ENCODE results near the gene TBC1D25. TPM values are rescaled to one million over a fixed set of nuclear protein-coding genes. Genes with fewer than 3 reads are reported as not detected.
A peak's percentile ranks its signal among the peaks of the same experiment; 100 is the strongest.

TBC1D25 gene
- total RNA-seq, 2 experiments from 2014 or later: 26.7 to 30.5 TPM

DNA sequence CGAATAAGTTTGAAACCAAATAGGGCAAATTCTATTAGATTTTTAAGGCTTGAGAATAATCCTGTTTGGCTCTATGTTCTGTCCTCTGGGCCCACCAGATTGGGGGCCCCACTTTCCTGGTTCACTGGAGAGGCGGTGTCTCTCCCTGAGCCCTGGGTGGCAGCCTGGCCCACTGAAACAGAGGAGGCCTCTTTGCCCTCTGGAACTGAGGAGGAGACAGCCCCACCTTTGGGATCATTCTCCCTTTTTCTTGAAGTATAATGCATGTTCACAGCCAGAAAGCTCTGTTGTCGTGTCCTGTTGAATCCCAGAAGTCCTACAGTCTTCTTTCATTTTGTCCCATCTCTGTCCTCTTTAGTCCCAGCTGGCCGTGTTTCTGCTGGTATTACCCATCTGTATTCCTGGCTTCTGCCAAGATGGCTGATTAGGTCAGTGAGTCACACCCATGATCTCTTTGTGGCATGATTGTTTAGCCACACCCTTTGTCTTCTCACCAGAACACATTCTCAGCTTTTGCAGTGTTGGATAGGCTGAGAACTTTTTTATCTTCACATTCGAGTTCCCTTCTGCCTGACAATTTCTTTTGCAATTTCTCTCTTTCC, 8.1 kb upstream of the TBC1D25 start:
- Histone ChIP-seq H3K9me3 (ENCODE audit: control insufficient read depth in 1 of 2, insufficient read depth in 1 of 2, low read length in 2 of 2) (no peaks in the 10 kb centered on the region), H3K4me3 (ENCODE audit: low read length) (no peak overlapping the region), H3K27ac (ENCODE audit: low read depth in 1 of 2, low read length in 2 of 2) (peak overlapping the region in 1 of 2 donors; percentile 40), H3K27me3 (ENCODE audit: control insufficient read depth in 1 of 2, insufficient read depth in 2 of 2, low read length in 2 of 2) (no peaks in the 10 kb centered on the region), H3K4me1 (ENCODE audit: insufficient read depth, low read length) (peaks cover 7% of the 10 kb centered on the region), H3K36me3 (ENCODE audit: insufficient read depth, low read length) (peaks cover 21% of the 10 kb centered on the region)
- ChIA-PET POLR2A (interaction anchor here (1.1 kb wide), 1 partner anchor 463 kb away, joined by 3 read pairs; no protein-coding TSS in a partner anchor), CTCF (no interaction called here)
- intact Hi-C loops (cut with DNase I, micrococcal nuclease): no loop called here
- ATAC-seq (ENCODE audit: poor library complexity): no peak
- DNase-seq: peak in 2 of 14 experiments; percentile 23 to 50
- no peaks in the 10 kb centered on the region for H3K9me3 Mint-ChIP-seq
- peaks cover 3% of the 10 kb centered on the region for H3K4me1 Mint-ChIP-seq (ENCODE audit: low read depth)
- no peak overlapping the region for H3K4me3 Mint-ChIP-seq
- H3K27ac Mint-ChIP-seq: peak overlapping the region; percentile 2
- peaks cover 14% of the 10 kb centered on the region for H3K36me3 Mint-ChIP-seq (ENCODE audit: low read depth)
- TF ChIP-seq, protein P1, sequence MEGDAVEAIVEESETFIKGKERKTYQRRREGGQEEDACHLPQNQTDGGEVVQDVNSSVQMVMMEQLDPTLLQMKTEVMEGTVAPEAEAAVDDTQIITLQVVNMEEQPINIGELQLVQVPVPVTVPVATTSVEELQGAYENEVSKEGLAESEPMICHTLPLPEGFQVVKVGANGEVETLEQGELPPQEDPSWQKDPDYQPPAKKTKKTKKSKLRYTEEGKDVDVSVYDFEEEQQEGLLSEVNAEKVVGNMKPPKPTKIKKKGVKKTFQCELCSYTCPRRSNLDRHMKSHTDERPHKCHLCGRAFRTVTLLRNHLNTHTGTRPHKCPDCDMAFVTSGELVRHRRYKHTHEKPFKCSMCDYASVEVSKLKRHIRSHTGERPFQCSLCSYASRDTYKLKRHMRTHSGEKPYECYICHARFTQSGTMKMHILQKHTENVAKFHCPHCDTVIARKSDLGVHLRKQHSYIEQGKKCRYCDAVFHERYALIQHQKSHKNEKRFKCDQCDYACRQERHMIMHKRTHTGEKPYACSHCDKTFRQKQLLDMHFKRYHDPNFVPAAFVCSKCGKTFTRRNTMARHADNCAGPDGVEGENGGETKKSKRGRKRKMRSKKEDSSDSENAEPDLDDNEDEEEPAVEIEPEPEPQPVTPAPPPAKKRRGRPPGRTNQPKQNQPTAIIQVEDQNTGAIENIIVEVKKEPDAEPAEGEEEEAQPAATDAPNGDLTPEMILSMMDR (IDR thresholded peaks at IDR 0.05): no peak
- H3K27me3 Mint-ChIP-seq: no peaks in the 10 kb centered on the region

DNA sequence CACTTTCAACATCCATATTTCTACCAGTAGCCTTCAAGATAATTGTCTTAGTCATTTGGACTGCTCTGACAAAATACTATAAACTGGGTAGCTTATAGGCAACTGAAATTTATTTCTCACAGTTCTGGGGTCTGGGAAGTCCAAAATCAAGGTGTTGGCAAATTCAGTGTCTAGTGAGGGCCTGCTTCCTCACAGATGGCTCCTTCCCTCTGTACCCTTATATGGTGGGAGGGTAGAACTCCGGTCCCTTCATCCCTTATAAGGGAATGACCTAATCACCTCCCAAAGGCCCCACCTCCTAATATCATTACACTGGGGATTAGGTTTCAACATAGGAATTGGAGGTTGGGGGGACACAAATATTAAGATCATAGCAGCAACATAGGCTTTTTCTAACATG, 7.4 kb upstream of the TBC1D25 start:
- H3K27ac ChIP-seq (ENCODE audit: low read depth in 1 of 2, low read length in 2 of 2): no peak overlapping the region
- H3K4me3 Mint-ChIP-seq: no peak overlapping the region
- peaks cover 14% of the 10 kb centered on the region for H3K36me3 ChIP-seq (ENCODE audit: insufficient read depth, low read length)
- H3K9me3 ChIP-seq (ENCODE audit: control insufficient read depth in 1 of 2, insufficient read depth in 1 of 2, low read length in 2 of 2): no peaks in the 10 kb centered on the region
- TF ChIP-seq, protein P1 (IDR thresholded peaks at IDR 0.05): no peak
- H3K27ac Mint-ChIP-seq: no peak overlapping the region
- intact Hi-C loops (cut with DNase I, micrococcal nuclease): no loop called here
- peaks cover 7% of the 10 kb centered on the region for H3K4me1 ChIP-seq (ENCODE audit: insufficient read depth, low read length)
- ChIA-PET CTCF (no interaction called here), POLR2A (no interaction called here)
- H3K27me3 ChIP-seq (ENCODE audit: control insufficient read depth in 1 of 2, insufficient read depth in 2 of 2, low read length in 2 of 2): no peaks in the 10 kb centered on the region
- H3K4me1 Mint-ChIP-seq (ENCODE audit: low read depth): no peaks in the 10 kb centered on the region
- H3K4me3 ChIP-seq (ENCODE audit: low read length): no peak overlapping the region
- no peak for DNase-seq
- H3K36me3 Mint-ChIP-seq (ENCODE audit: low read depth): peaks cover 8% of the 10 kb centered on the region
- H3K9me3 Mint-ChIP-seq: no peaks in the 10 kb centered on the region
- no peak for ATAC-seq (ENCODE audit: poor library complexity)
- no peaks in the 10 kb centered on the region for H3K27me3 Mint-ChIP-seq

DNA sequence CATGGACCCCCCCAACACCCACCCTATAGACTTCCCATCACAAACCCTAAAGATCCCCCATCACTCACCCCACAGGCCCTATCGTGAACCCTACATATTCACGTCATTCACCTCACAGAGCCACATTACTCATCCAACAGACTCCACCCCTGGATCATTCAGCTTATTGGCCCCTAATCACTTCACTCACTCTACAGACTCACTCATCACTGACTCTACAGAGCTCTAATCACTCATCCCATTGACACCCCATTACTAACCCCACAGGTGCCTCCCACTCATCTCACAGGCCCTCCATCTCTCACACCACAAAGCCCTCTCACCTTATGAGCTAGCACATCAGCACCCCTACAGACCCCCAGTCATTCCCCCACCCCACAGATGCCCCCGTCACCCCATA, 6.3 kb upstream of the TBC1D25 start:
- H3K4me1 Mint-ChIP-seq (ENCODE audit: low read depth): no peaks in the 10 kb centered on the region
- POLR2A ChIA-PET: no interaction called here

More for the DNA sequence above, 6.3 kb upstream of the TBC1D25 start:
- Histone ChIP-seq H3K4me1 (ENCODE audit: insufficient read depth, low read length) (peaks cover 7% of the 10 kb centered on the region), H3K27me3 (ENCODE audit: control insufficient read depth in 1 of 2, insufficient read depth in 2 of 2, low read length in 2 of 2) (no peaks in the 10 kb centered on the region), H3K9me3 (ENCODE audit: control insufficient read depth in 1 of 2, insufficient read depth in 1 of 2, low read length in 2 of 2) (no peaks in the 10 kb centered on the region), H3K27ac (ENCODE audit: low read depth in 1 of 2, low read length in 2 of 2) (no peak overlapping the region), H3K36me3 (ENCODE audit: insufficient read depth, low read length) (peaks cover 4% of the 10 kb centered on the region), H3K4me3 (ENCODE audit: low read length) (no peak overlapping the region)
- no peaks in the 10 kb centered on the region for H3K27me3 Mint-ChIP-seq
- ATAC-seq (ENCODE audit: poor library complexity) (no peak), DNase-seq (no peak)
- no peak overlapping the region for H3K27ac Mint-ChIP-seq
- H3K9me3 Mint-ChIP-seq: no peaks in the 10 kb centered on the region
- CTCF ChIA-PET: no interaction called here
- H3K36me3 Mint-ChIP-seq (ENCODE audit: low read depth): peaks cover 8% of the 10 kb centered on the region
- intact Hi-C loops (cut with DNase I, micrococcal nuclease): loop anchor here in 1 of 2 experiments (1.0 kb wide), 1 partner anchor 10 kb away; no protein-coding TSS in a partner anchor
- TF ChIP-seq, protein P1 (IDR thresholded peaks at IDR 0.05): no peak
- H3K4me3 Mint-ChIP-seq: no peak overlapping the region

Data from CD4-positive, alpha-beta T cell (primary cell).